CD4-positive, alpha-beta T cell treated with Interleukin-6 at 100 ng/mL for 8 hours (primary cell): ENCODE measurements around the gene ZNF335.
"Not testable (repeated sequence)": the region's sequence is repeated elsewhere in the genome, so short reads cannot be mapped to it uniquely, and the experiment has no call there.

Experiments
- DNase-seq: peaks from one replicate; pipeline ENCODE4 v3.0.0-alpha.2; 2020; ENCODE audit warnings: mixed read lengths, low spot score

ZNF335 gene

GRCh38 chr20:45911486-45912343 is 60.3 kb downstream of the ZNF335 start, which contains the start of gene PLTP:
Gene PLTP (minus strand): TSS chr20:45912155. CDS start chr20:45911452, 703 bp downstream.
- DNase-seq: peak; percentile 14

GRCh38 chr20:45910670-45911485 is 61.1 kb downstream of the ZNF335 start:
- peak; percentile 85 for DNase-seq

- DNase-seq: no peak
These were observed 62.0 kb downstream of the ZNF335 start for GRCh38 chr20:45909817-45910669.

GRCh38 chr20:45909336-45909808 is 62.6 kb downstream of the ZNF335 start:
- DNase-seq: no peak

DNA sequence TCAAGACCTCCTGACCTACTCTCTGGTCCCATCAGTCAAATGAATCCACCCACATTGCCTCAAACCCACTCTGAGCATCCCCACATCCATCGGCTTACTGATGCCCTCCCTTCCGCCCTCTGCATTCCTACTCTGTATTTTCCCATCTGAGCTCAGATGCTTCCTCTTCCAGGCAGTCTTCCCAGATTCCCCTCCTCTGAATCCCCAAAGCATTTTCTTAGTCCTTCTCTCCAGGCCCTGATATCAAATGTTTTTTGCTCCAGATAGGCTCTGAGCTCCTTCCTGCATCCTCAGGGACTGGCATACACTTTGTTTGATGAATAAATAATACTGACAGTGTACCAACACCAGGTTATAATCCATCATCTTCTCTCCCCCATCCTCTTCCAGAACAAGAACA is 63.9 kb downstream of the ZNF335 start:
- DNase-seq: no peak

- no peak for DNase-seq
These were observed 64.6 kb downstream of the ZNF335 start for GRCh38 chr20:45907219-45907948.

DNA sequence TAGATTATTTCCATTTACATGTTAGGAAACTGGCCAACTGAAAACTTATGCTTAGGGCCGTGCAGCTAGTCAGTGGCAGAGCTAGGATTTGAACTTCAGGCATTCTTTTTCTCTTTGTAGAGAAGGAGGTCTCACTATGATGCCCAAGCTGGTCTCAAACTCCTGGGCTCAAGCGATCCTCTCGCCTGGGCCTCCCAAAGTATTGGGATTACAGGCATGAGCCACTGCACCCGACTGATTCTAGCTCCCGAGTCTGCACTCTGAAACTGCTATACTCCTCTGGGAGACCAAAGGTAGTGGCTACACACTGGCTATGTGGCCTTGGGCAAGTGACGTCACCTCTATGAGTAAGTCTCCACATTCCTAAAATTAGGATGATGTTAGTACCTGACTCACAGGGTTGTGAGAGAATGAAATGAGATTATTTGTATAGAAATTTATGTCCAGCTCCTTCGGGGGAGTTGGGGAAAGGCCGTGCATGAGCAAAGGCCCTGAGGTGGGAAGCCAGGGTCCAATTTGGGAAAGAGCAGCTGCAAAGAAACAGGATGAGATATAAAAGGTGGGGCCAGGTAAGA is 66.4 kb downstream of the ZNF335 start:
- DNase-seq: no peak

GRCh38 chr20:45904583-45905504 is 67.2 kb downstream of the ZNF335 start:
- DNase-seq: no peak

GRCh38 chr20:45902199-45902701 is 69.8 kb downstream of the ZNF335 start:
- no peak for DNase-seq

- DNase-seq: not testable (repeated sequence)
These were observed 70.7 kb downstream of the ZNF335 start for GRCh38 chr20:45901332-45901731.

GRCh38 chr20:45899046-45899835 is 72.8 kb downstream of the ZNF335 start:
- DNase-seq: no peak
